Spinal cord (tissue), 10 donors: Measurements from ENCODE around the gene THOC1. TPM values are rescaled to one million over a fixed set of nuclear protein-coding genes. Genes with fewer than 3 reads are reported as not detected.

Experiments
- DNase-seq, 6 donors: peaks; one replicate each; pipeline versions ENCODE4 v3.0.0 to v3.0.0-alpha.2; 2013 to 2015; ENCODE audit warnings: low spot score in 6 of 6, low read depth in 4 of 6
- H3K27ac ChIP-seq: one replicate; pipeline ENCODE4 v1.5.1; 2013; ENCODE audit warnings: low read depth, low read length, control low read depth
- H3K27me3 ChIP-seq: one replicate; pipeline ENCODE4 v1.6.1; 2013; ENCODE audit warnings: low read length; ENCODE audit not compliant: control insufficient read depth, insufficient read depth
- H3K36me3 ChIP-seq: one replicate; pipeline ENCODE4 v1.6.1; 2013; ENCODE audit warnings: low read length; ENCODE audit not compliant: control insufficient read depth, insufficient read depth
- H3K4me1 ChIP-seq: one replicate; pipeline ENCODE4 v1.6.1; 2013; ENCODE audit warnings: low read length; ENCODE audit not compliant: control insufficient read depth, insufficient read depth
- H3K4me3 ChIP-seq: one replicate; pipeline ENCODE4 v1.5.1; 2013; ENCODE audit warnings: low read depth, low read length, control low read depth
- H3K9me3 ChIP-seq: one replicate; pipeline ENCODE4 v1.6.1; 2013; ENCODE audit warnings: low read length; ENCODE audit not compliant: control insufficient read depth, insufficient read depth
- WGBS: methylation state at CpG from one replicate; pipeline ENCODE4 v1.1.5; 2013; ENCODE audit warnings: missing lambda C conversion rate; ENCODE audit not compliant: insufficient coverage; 5-methylcytosine and 5-hydroxymethylcytosine counted together
- polyA plus RNA-seq, 2 donors: library from polyadenylated mRNA; unstranded; fragments of 120-200 nt; gene quantifications; one replicate each; pipeline ENCODE4 v1.2.1, GENCODE V29; 2013; ENCODE audit not compliant: insufficient read length in 2 of 2
- total RNA-seq, 2 donors: library from RNA; depleted of rRNA in 1 of 2; stranded (reverse); fragments of 120-200 nt in 1 of 2; fragments of >200 nt in 1 of 2; gene quantifications; one replicate each; pipeline versions ENCODE4 v1.2.3 to v1.2.4, GENCODE V29; 2013 to 2014
- donor health status: healthy.

The THOC1 gene
- total and polyA plus RNA-seq, 4 donors, result 61.0 to 81.6 (median 67.2) TPM

DNA sequence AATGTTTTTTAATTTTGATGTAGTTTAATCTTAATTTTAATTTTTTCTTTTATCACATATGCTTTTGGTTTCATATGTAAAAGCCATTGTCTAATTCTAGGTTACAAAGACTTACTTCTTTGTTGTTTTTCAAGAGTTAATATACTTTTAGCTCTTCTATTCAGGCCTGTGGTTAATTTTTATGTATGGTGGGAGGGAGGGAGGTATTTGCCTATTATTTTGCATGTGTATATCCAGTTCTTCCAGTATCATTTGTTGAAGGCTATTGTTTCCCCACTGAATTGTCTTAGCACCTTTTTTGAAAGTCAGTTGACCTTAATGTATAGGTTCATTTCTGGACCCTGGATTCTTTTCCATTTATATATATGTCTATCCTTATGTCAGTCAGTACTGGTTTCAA is 86.1 kb downstream of the THOC1 start:
- no peak overlapping the region for H3K4me3 ChIP-seq
- no peaks in the 10 kb centered on the region for H3K27me3 ChIP-seq
- no peaks in the 10 kb centered on the region for H3K9me3 ChIP-seq
- no peak overlapping the region for H3K27ac ChIP-seq
- no peak for DNase-seq
- no peaks in the 10 kb centered on the region for H3K4me1 ChIP-seq
- peaks cover 13% of the 10 kb centered on the region for H3K36me3 ChIP-seq

GRCh38 chr18:179499-179898 is 88.3 kb downstream of the THOC1 start:
- no peaks in the 10 kb centered on the region for H3K27me3 ChIP-seq
- H3K27ac ChIP-seq, result no peak overlapping the region
- H3K36me3 ChIP-seq, result peaks cover 5% of the 10 kb centered on the region
- H3K4me1 ChIP-seq, result no peaks in the 10 kb centered on the region
- H3K9me3 ChIP-seq, result no peaks in the 10 kb centered on the region
- no CpG with 5 or more reads among the region's 5 CpGs for WGBS
- DNase-seq, result no peak
- H3K4me3 ChIP-seq, result no peak overlapping the region

DNA sequence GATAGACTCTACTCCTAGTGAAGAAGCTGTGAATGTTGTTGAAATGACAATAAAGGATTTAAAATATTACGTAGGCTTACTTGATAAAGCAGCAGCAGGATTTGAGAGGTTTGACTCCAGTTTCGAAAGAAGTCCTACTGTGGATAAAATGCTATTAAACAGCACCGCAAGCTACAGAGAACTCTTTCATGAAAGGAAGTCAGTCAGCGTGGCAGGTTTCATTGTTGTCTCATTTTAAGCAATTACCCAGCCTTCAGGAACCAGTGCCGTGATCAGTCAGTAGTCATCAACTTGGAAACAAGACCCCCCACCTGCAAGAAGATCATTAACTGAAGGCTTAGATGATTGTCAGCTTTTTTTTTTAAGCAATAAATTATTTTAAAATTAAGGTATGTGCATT is 95.5 kb downstream of the THOC1 start:
- no peaks in the 10 kb centered on the region for H3K27me3 ChIP-seq
- H3K4me1 ChIP-seq, result no peaks in the 10 kb centered on the region
- no peaks in the 10 kb centered on the region for H3K9me3 ChIP-seq
- no CpG with 5 or more reads among the region's 5 CpGs for WGBS
- no peak overlapping the region for H3K4me3 ChIP-seq
- no peak overlapping the region for H3K27ac ChIP-seq
- DNase-seq, result peak in 1 of 6 donors; percentile 72
- H3K36me3 ChIP-seq, result peaks cover 18% of the 10 kb centered on the region

Other genes starting within 250 kb of the THOC1 start
- under 1 TPM in 1 of 2 donors, not detected in 1; 0.11 TPM for gene TUBB8B, start 218.4 kb downstream of the THOC1 start, total RNA-seq
- under 1 TPM in 1 of 2 donors, not detected in 1; 0.65 TPM for gene TUBB8B, start 218.4 kb downstream of the THOC1 start, polyA plus RNA-seq
- 10 to 100 TPM; 30.9 to 74.0 TPM for gene USP14, start 109.5 kb downstream of the THOC1 start, total RNA-seq
- gene USP14, start 109.5 kb downstream of the THOC1 start, polyA plus RNA-seq, result 10 to 100 TPM; 43.4 to 64.7 TPM
- 100 to 1,000 TPM in 1 of 2 donors, 10 to 100 TPM in 1; 59.8 to 282 TPM for gene COLEC12, start 232.7 kb upstream of the THOC1 start, total RNA-seq
- 10 to 100 TPM; 19.2 to 55.0 TPM for gene COLEC12, start 232.7 kb upstream of the THOC1 start, polyA plus RNA-seq